ENCODE measurements around the gene ATP7B.
"Not testable (repeated sequence)": the region's sequence is repeated elsewhere in the genome, so short reads cannot be mapped to it uniquely, and the experiment has no call there.

ATP7B gene

DNA sequence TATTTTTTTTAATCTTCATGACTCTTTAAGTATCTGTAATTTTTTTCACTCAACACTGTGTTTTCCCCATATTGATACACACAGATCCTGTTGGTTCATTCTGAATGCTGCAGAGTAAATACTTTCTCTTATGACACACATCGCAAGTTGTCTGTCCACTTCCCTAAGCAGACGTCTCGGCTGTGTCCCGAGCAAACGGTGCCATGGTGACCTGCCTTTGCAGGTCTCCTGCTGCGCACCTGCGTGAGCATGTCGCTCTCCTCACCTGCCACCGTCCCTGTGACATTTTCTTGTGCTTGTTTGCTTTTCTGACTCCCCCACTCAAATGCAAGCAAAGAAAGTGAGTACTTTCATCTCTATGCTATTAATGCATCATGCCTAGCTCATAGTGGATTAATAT is 91.7 kb downstream of the ATP7B start:
- no peak for DNase-seq

DNA sequence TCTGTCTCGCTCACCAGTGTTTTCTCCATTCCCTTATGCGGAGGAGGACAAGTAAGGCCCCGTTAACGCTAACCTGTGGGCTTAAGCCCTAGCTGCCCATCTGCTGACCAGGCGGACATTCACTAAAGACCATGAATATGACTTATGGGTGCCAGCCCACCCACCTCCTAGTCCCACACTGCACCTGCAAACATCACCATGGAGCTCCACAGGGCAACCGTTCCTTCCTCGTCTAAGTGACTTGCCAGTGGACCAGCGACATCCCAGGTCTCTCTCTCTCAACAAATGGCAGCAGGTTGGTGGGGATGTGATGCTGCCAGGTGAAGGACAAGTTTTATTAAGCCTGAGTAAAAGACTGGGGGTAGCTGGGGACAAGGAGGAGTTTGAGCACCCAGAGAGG is 94.3 kb downstream of the ATP7B start:
- DNase-seq, result no peak

DNA sequence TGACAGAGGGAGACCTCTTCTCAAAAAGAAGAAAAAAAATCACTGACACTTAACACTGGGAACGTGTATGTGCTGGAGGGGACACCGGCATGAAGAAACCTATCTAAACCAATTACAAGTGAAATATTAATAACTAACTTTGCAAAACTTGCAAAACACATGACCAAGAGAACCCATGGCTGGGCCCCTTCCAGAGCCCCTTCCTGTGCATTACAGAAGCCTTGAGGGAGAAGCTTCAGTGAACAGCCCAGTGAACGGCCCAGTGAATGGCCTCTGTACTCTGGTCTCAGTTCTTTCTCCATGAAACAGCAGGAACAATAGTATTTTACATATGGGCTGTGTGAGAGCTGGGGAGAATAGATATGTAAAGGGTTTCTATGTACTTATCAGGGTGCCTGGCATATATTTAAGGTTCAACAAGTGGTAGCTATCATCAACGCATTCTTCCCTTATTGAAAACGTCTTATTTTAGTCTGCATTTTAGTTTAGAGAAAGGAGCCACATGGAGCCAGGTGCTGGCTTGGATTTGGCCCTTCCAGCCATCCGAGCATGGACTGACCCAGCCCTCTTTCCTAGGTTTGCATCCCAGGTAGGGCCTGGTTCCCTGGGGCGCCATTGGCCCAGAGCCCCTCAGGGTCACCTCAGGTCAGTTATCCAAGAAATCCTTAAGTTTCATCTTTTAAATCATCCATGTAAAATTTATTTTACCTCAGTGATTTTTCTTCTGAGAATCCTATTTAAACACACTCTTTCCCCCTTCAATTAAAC is 95.0 kb downstream of the ATP7B start:
- DNase-seq, result no peak

DNA sequence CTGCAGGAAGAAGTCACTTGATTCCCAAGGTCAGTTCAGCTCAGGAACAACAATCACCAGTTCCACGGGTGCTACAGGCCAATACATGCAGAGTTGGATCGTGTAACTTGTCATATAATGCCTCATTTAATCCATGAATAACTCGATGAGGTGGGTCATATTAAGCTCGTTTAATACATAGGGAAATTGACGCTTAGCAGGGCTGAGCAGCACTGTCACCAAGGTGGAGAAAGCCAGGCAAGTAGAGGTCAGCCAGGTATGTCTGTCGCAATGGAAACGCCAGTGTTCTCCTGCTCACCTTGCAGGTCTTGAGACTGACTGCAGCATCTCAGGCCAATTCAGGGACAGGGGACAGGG is 97.1 kb downstream of the ATP7B start:
- no peak for DNase-seq

DNA sequence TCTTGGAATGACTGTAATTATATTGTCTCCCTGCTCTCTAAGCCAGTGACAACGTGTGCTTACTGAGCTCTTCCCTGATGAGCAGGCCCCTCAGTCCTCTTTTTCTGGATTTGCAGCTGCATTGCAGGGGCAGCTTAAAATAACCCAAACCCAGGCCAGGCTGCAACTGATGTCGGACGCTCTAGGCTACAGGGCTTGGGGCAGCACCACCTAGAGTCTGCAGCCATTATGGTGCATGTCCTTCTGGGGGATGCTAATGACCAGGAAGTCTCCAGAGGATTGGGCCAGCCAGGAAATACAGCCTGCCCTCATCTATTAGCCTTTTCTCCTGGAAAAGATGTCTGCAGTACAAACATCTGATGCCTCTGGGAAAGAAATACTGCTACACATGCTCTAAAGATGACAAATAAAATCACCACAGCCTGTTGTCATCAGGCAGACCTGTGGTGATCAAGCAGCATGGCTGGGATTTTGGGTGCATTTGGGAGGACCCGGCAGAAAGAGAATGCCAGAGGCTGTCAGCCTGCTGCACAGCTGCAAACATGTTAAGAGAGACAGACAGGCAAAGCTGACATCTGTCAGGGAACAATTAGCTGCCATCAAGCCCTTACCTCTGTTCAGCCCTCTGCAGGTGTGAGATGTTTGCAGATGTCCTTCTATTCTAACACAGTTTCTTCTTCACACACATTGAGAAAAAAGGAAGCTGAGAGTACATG is 97.7 kb downstream of the ATP7B start:
- no peak for DNase-seq

DNA sequence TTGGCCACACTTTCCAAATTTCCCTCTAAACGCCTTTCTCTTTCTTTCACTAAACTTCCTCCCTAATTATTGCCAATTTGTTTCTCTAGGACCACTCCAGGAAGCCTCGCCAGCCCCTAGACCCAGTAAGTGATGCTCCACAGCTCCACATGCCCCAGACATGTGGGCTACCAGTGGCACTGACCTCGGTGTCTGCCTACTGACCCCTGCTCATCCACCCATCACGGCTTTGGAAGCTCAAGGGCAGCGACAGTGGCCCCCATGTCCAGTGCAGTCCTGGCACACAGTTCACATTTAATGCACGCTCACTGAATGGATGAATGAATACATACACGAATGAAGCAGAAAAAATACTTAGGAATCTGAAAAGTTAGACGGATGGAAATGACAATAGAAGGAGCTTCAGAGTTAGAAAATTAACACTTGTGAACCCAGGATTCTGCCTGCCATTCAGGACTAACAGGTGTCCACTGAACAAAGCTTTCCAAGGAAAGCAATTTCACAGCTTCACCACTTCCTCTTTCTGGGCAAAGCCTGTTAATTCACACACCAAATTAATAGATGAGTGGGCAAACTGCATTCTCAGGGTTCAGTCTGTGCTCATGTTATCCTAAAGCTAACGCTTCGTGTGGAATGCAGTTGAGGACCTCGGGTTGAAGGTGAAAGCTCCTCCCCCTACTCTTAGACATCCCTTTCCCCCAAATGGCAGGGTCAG is 98.6 kb downstream of the ATP7B start:
- no peak for DNase-seq

DNA sequence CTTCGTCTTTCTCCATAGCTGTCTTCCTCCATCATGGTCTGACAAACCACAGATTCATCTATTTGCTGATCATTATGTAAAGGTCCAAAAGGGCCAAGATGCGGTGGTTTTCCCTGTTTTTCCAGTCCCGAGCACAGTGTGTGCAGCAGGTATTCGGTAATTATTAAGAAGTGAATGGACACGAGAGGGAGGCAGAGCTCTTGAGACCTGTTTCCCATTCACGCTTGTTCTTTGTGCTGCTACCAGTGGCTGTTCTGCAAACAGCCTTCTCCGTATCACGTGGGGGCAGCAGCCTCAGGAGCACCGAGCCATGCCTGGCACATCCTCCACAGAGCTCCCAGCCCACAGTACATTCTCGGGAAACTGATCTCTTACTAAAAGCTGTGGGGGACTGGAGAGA is 99.2 kb downstream of the ATP7B start:
- peak; percentile 78 for DNase-seq

DNA sequence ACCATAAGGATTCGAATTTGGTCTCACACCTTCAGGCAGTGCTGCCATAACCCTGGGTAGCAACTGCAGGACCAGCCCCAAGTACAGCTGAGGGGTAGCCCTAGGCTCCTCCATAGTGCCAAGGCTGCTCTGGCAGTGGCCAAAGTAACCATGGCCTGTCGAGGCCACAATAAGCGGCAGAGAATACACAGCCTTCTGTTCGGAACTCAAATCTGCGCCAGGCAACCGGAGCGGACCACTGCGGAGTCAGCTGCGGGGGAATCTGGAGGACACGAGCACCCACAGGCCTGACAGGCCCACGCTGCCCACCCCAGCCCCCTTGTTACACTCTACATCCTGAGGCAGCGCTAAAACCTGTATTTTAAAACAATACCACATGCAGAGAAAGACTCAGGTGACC is 100.7 kb downstream of the ATP7B start:
- no peak for DNase-seq

DNA sequence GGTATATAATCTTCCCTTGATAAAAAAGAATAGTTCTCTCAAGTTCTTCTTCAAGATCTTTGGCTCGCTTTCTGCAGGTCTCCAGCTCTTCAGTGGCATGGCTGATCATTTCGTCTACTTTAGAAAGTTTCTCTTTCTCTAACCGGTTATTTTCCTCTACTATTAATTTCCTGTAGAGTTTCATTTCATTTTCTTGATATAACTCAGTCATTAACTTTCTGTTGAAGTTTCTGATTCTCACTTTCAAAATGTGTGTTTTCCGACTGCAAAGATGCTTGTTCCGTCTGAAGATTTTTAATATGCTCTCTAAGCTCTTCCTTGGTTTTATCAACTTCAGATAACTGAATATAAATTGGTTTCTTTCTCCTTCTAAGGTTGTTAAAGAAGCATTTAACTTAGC is 102.0 kb downstream of the ATP7B start:
- DNase-seq, result not testable (repeated sequence)

DNA sequence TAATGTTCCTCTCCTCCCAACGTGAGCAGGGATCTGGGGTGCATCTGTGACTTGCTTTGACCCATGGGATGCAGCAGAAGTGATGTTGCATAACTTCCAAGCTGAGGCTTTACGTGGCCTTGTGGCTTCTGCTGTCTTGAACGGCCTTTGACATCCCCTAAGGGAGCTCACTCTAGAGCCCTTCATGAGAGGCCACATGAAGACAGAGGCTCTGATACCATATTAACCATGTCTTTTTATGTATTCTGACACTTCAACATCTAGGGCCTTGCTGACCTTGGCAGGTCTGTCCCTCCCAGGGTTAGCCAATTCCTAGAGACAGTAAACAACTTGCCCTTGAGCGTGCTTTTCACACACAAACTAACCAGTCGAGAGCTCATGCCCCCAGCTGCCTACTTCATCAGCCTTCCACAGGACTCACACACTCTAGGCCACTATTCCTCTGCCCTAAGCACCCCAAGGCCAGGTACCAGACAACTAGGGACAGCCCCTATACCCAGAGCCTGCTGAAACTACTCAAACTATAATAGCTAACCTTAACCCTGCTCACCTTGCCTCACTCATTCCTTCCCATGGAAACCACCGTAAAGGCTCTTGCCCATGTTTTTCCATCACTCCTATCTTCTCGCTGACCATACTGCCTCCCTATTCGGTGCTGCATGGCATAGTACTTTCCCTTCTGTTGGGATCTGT is 104.1 kb downstream of the ATP7B start:
- DNase-seq, result no peak

DNA sequence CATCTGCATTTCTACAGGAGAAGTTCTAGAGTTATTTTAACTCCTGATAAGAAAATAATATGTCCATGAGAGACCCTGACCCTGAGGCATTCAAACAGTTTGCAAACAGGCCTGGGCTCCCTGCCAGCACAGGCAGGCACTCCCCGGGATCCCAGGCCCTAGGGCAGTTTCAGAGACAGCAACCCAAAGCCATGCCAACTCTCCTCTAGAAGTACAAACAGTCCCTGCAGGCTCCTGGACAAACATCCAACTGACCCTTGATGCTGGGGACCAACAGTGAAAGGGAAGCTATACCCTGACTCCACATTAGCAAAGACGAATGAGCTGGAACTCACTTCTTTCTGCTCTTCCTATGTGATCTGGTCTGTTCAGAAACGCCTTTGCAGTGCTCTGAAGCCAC is 104.7 kb downstream of the ATP7B start:
- DNase-seq, result no peak

DNA sequence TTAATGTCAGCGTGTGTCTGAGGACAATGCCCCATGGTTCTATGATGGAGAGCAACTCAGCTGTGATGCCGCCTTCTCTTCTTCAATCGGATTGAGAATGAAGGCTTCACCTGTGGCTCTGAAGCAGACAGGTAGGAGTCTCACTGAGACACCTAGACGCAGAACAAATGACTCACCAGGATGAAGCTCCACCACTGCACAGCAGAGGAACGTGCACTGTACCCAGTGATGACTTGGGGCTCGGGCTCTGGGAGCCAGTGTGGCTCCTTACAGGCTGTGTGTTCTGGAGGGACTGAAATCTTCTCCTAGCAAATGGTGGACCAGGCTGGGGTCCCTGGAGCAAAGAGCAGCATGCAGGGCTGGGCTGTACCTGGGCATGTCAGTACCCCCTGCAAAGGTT is 105.5 kb downstream of the ATP7B start:
- no peak for DNase-seq

DNA sequence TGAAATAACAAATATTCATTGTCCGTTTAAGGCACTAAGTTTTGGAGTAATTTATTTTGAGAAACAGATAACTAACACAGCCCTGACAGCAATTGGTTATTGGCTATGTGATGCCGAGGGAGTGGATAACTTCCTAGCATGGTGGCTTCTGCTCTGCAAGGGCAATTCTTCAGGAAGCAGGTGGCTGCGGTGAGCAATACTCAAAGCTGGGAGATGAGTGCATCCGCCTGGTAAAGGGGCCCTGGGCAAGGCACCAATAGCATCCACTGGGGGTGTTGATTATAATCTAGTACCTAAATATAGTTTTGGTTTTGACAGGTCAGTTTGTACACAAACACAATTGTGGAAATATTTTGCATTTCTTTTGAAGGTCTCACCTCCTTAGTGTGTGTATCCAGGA is 108.5 kb downstream of the ATP7B start:
- DNase-seq, result no peak

DNA sequence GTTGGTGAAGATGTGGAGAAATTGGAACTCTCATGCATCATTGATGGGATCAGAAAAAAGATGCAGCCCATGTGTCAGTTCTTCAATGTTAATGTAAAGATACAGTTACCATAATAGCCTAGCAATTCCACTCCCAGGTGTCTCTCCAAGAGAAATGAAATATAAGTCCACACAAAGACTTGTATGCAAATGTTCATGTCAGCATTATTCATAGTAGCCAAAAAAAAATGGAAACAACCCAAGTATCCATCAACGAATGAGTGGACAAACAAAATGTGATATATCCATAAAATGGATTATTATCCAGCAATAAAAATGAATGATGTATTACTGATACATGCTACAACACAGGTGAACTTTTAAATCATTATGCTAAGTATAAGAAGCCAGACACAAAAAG is 110.8 kb downstream of the ATP7B start:
- DNase-seq, result no peak

DNA sequence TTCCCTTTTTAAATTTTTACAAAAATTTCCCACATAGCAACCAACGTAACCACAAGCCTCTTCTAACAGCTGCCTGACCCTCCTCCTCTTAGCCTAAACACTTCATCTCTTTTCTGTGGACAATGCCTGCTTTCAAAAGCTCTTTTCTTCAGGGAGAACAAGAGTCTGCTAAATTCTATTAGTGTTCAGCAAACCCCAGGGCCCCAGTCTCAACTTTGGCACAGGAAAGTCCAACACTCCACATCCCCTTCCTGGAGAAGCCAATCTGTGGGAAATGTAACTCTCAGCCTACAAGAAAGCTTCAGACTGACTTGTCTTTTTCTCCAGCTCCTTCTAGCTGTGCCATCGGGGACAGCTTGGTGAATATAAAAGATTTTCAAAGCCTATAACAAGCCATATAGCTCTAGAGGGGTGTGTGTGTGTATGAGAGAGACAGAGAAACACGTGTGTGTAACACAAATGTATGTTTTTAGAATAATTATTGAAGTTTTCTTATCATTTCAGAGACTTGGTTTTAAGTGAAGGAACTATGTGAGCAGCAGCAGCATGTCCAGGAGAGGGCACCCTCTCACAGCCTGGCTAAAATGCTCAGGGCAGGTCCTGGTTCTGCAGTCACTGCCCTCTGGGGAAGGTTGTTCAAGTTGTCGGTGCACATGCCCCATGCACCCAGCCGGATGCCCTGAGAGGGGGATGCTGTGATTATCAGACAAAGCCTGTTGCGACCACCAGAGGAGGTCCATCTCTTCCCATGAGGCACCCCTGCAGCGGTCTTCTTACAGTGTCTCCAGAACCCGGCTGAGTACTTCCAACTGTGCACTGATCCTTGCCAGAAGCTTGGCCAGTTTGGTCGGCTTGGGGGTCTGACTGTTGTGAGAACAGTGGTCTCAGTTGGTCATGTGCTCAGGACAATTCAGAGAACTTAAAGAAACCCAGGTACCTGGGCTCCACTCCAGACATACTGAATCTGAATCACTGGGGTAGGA is 115.1 kb downstream of the ATP7B start:
- peak; percentile 54 for DNase-seq

DNA sequence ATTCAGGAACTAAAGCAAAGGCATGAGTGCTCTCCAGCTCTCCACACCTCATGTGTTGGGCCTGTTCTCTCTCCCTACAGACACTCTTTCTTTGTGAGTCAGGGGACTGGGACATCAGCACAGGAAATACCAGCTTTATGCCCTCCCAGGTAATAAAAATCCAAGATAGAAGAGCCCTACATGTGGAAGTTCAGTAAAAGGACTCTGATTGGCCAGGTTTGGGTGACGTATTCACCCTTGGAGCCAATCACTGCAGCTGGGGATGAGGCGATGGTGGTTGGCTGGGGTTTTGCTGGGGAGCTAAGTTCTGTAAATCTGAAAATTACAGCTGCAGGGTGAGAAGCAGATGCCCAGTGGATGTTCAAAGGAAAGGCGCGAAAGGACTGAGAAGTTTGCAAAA is 117.0 kb downstream of the ATP7B start:
- no peak for DNase-seq

DNA sequence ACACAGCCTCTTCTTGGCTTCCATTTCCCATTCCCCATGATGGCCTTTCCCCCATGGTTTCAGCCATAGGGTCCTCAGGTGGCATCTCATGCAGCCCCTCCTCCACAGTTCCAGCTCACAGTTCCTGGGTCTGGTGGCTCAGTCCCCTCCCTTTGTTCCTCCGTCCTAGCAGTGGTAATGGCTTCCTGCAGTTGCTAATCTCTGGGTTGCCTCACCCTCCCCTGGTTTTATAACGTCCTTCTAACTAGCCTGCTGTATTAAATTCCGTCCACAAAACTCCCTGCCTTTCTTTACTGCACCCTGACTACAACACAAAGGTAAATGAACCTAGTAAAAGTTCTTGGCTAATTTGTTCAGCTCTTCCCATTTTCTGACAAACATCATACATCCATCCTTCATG is 118.6 kb downstream of the ATP7B start:
- no peak for DNase-seq

DNA sequence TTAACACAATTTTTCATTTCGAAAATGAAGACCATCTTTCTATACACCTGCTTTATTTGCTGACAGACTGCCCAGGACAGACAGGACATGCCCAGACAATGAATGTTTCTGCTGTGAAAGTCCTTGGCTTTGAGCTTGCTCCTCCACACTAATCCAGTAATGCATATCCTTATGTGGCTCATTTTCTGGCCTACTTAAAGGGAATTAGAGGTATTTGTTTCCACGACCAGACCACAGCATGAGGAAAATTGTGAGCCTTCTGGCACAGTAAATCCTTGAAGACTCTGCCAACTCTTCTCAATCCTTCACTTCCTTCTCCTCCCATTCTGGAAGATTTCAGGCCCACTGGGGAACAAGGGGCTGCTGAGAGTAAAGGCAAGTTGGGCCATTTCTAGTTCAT is 123.8 kb downstream of the ATP7B start:
- no peak for DNase-seq

DNA sequence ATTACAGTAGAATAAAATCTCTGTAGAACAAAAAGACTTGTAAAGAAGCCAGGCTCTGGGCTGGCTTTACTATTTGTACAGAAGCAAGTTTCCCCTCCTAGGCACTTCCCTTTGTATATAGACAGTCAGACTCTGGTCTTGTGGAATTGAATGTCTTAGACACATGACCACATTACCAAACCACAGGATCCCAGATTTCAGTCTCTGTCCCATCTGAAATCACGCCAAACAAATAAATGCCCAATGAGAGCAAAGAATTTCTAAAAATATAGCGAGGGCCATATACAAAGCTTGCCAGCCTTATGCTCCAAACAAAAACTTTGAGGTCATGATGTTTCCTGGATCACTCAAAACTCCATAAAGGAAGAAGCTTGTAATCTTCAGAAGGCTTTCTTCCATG is 125.6 kb downstream of the ATP7B start:
- no peak for DNase-seq

DNA sequence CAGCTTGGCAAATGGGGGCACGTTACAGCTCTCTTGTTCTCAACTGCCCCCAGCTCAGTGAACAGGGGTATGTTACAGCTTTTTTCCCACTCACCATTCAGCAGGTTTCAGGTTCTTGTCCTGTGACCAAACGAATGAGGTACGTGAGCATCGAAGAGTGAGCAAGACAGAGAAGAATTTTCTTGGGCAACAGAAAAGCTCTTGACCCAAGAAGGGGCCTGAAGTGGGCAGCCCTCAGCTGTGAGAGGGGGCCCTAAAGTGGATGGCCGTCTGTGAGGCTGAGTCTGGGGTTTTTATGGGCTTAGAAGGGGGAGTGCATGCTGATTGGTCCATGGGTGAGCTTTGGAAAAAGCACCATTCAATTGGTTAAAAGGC is 128.0 kb downstream of the ATP7B start:
- no peak for DNase-seq

All from kidney glomerular epithelial cell (primary cell).